ENCODE data around the gene SLC23A2.

SLC23A2 gene

GRCh38 chr20:4811661-4812181 is 189.6 kb downstream of the SLC23A2 start:
- DNase-seq = peak; percentile 55

GRCh38 chr20:4811257-4811656 is 190.1 kb downstream of the SLC23A2 start:
- DNase-seq = no peak

GRCh38 chr20:4810426-4811019 is 190.8 kb downstream of the SLC23A2 start:
- DNase-seq = no peak

GRCh38 chr20:4809707-4810106 is 191.6 kb downstream of the SLC23A2 start:
- peak; percentile 31 for DNase-seq

GRCh38 chr20:4808872-4809271 is 192.4 kb downstream of the SLC23A2 start:
- DNase-seq = no peak

- no peak for DNase-seq
Observed at GRCh38 chr20:4805663-4806449, 195.5 kb downstream of the SLC23A2 start.

- no peak for DNase-seq
Observed at GRCh38 chr20:4802527-4802926, 198.8 kb downstream of the SLC23A2 start.

All from activated CD4-positive, alpha-beta T cell treated with anti-CD3 and anti-CD28 coated beads for 48 hours (primary cell).